CD14-positive monocyte (primary cell): ENCODE data around the gene SLAMF6. TPM values are rescaled to one million over a fixed set of nuclear protein-coding genes. Genes with fewer than 3 reads are reported as not detected.

Experiments
- DNase-seq, 3 donors: peaks; one replicate each; pipeline ENCODE4 v3.0.0-alpha.2; 2011 to 2022
- H2AFZ ChIP-seq: 2 replicates; pipeline ENCODE4 v1.6.0; 2012; ENCODE audit warnings: mild to moderate bottlenecking, low read depth, low read length, inconsistent platforms; ENCODE audit not compliant: insufficient read depth, poor library complexity, severe bottlenecking
- H3K27ac ChIP-seq, 2 donors: 1 replicate in 1 of 2; 2 replicates in 1 of 2; pipeline ENCODE4 v1.5.1; 2012 to 2013; ENCODE audit warnings: low read length in 2 of 2, control low read depth in 1 of 2, inconsistent platforms in 1 of 2, low read depth in 1 of 2, mild to moderate bottlenecking in 1 of 2
- H3K27me3 ChIP-seq, 2 donors: one replicate each; pipeline versions ENCODE4 v1.6.0 to v1.6.1; 2011 to 2013; ENCODE audit warnings: low read length in 2 of 2; ENCODE audit not compliant: control insufficient read depth in 2 of 2, insufficient read depth in 2 of 2
- H3K36me3 ChIP-seq, 2 donors: replicated peaks in 1 of 2; 1 replicate in 1 of 2; 2 replicates in 1 of 2; pipeline versions ENCODE4 v1.5.1 to v1.6.1; 2012 to 2013; ENCODE audit warnings: low read length in 2 of 2, control low read depth in 1 of 2, inconsistent platforms in 1 of 2, mild to moderate bottlenecking in 1 of 2; ENCODE audit not compliant: insufficient read depth in 2 of 2, control insufficient read depth in 1 of 2
- H3K4me1 ChIP-seq, 2 donors: 1 replicate in 1 of 2; 2 replicates in 1 of 2; pipeline versions ENCODE4 v1.5.1 to v1.6.1; 2012 to 2013; ENCODE audit warnings: low read length in 2 of 2, control low read depth in 1 of 2, inconsistent platforms in 1 of 2, mild to moderate bottlenecking in 1 of 2, moderate library complexity in 1 of 2; ENCODE audit not compliant: insufficient read depth in 2 of 2, control insufficient read depth in 1 of 2
- H3K4me2 ChIP-seq: replicated peaks from 2 replicates; pipeline ENCODE3; 2012; ENCODE audit warnings: low read length, moderate library complexity, mild to moderate bottlenecking; ENCODE audit not compliant: poor library complexity, severe bottlenecking; ENCODE audit errors: extremely low read depth
- H3K4me3 ChIP-seq, 3 experiments: fragments of 200-600 bp in 1 of 3; sonication (generic) in 1 of 3; replicated peaks in 1 of 3; 1 replicate in 2 of 3; 2 replicates in 1 of 3; pipeline ENCODE4 v1.5.1; 2011 to 2013; ENCODE audit warnings: low read length in 3 of 3, mild to moderate bottlenecking in 3 of 3, control low read depth in 2 of 3, low read depth in 2 of 3, inconsistent platforms in 1 of 3, moderate library complexity in 1 of 3
- H3K79me2 ChIP-seq: 2 replicates; pipeline ENCODE4 v1.6.0; 2012; ENCODE audit warnings: mild to moderate bottlenecking, control low read depth, inconsistent platforms, low read length, moderate library complexity; ENCODE audit not compliant: insufficient read depth
- H3K9ac ChIP-seq: 2 replicates; pipeline ENCODE4 v1.6.0; 2017; ENCODE audit warnings: low read length, mild to moderate bottlenecking; ENCODE audit not compliant: insufficient read depth, poor library complexity, severe bottlenecking
- H3K9me3 ChIP-seq, 2 donors: replicated peaks in 1 of 2; 1 replicate in 1 of 2; 2 replicates in 1 of 2; pipeline versions ENCODE4 v1.5.1 to v1.6.1; 2012 to 2013; ENCODE audit warnings: low read length in 2 of 2, control low read depth in 1 of 2; ENCODE audit not compliant: control insufficient read depth in 1 of 2, insufficient read depth in 1 of 2
- H4K20me1 ChIP-seq: 2 replicates; pipeline ENCODE4 v1.6.0; 2012; ENCODE audit warnings: mild to moderate bottlenecking, low read length, control low read depth, moderate library complexity; ENCODE audit not compliant: insufficient read depth
- H3K27ac Mint-ChIP-seq, 7 donors: one replicate each; pipeline ENCODE4 v1.8.0; 2020; ENCODE audit warnings: mild to moderate bottlenecking in 7 of 7, mixed read lengths in 7 of 7, moderate library complexity in 6 of 7, inconsistent platforms in 2 of 7
- H3K27me3 Mint-ChIP-seq, 3 donors: one replicate each; pipeline ENCODE4 v1.8.0; 2021 to 2022; ENCODE audit warnings: low read depth in 3 of 3, mild to moderate bottlenecking in 3 of 3, mixed read lengths in 3 of 3, moderate library complexity in 3 of 3, inconsistent platforms in 1 of 3
- H3K36me3 Mint-ChIP-seq, 2 donors: one replicate each; pipeline ENCODE4 v1.8.0; 2020; ENCODE audit warnings: mixed read lengths in 2 of 2, inconsistent platforms in 1 of 2, mild to moderate bottlenecking in 1 of 2
- H3K4me1 Mint-ChIP-seq: one replicate; pipeline ENCODE4 v1.8.0; 2020; ENCODE audit warnings: mild to moderate bottlenecking, mixed read lengths
- H3K4me3 Mint-ChIP-seq, 2 donors: one replicate each; pipeline ENCODE4 v1.8.0; 2020; ENCODE audit warnings: mild to moderate bottlenecking in 2 of 2, mixed read lengths in 2 of 2, moderate library complexity in 1 of 2
- H3K9me3 Mint-ChIP-seq, 7 donors: one replicate each; pipeline ENCODE4 v1.8.0; 2020 to 2022; ENCODE audit warnings: mixed read lengths in 7 of 7, mild to moderate bottlenecking in 6 of 7, moderate library complexity in 6 of 7, inconsistent platforms in 2 of 7
- CTCF ChIP-seq: fragments of 200-600 bp; IDR thresholded peaks from one replicate; pipeline ENCODE4 v1.8.0; 2022; ENCODE audit warnings: antibody characterized with exemption, mild to moderate bottlenecking
- WGBS: methylation state at CpG from one replicate; pipeline ENCODE4 v1.1.5; 2013; ENCODE audit warnings: missing lambda C conversion rate; ENCODE audit not compliant: insufficient coverage; 5-methylcytosine and 5-hydroxymethylcytosine counted together
- intact Hi-C, 2 donors: fragments of 100-400 bp; cut with micrococcal nuclease; formaldehyde crosslinking; loops; one replicate each; pipeline versions ENCODE4 v1.15.0 to v1.15.1; 2023
- polyA plus RNA-seq, 3 donors: library from polyadenylated mRNA; depleted of rRNA in 1 of 3; unstranded in 2 of 3; stranded (reverse) in 1 of 3; fragments of 300-500 nt in 2 of 3; fragments of >200 nt in 1 of 3; fragmentation: Illumina TruSeq in 2 of 3; gene quantifications; 1 replicate in 2 of 3; 2 replicates in 1 of 3; pipeline ENCODE4 v1.2.3, GENCODE V29; 2012 to 2021

SLAMF6 gene
- polyA plus RNA-seq, 3 donors: 0.32 to 0.72 (median 0.50) TPM

GRCh38 chr1:160438317-160438918 lies 84.6 kb downstream of the SLAMF6 start:
- Histone ChIP-seq H3K9me3 (no peaks in the 10 kb centered on the region), H2AFZ (peak overlapping the region; percentile 80), H3K9ac (peak overlapping the region; percentile 40), H3K4me1 (peaks cover 0 to 10% of the 10 kb centered on the region in 2 donors), H3K27ac (peak overlapping the region in 1 of 2 donors; percentile 28), H3K4me3 (peak overlapping the region in 1 of 3 experiments; percentile 59), H3K36me3 (no peaks in the 10 kb centered on the region), H3K79me2 (no peaks in the 10 kb centered on the region), H4K20me1 (no peaks in the 10 kb centered on the region), H3K27me3 (no peaks in the 10 kb centered on the region), H3K4me2 (peak overlapping the region; percentile 67)
- intact Hi-C loops: no loop called here
- H3K36me3 Mint-ChIP-seq: no peaks in the 10 kb centered on the region
- peak overlapping the region in 1 of 7 donors; percentile 83 for H3K27ac Mint-ChIP-seq
- H3K9me3 Mint-ChIP-seq: peaks cover 0 to 3% (median 0%) of the 10 kb centered on the region in 7 donors
- H3K4me1 Mint-ChIP-seq: peaks cover 6% of the 10 kb centered on the region
- H3K27me3 Mint-ChIP-seq: peaks cover 0 to 4% (median 2%) of the 10 kb centered on the region in 3 donors
- H3K4me3 Mint-ChIP-seq: peak overlapping the region in 1 of 2 donors; percentile 75
- no peak for DNase-seq
- no peak for TF ChIP-seq CTCF
- no CpG with 5 or more reads among the region's 4 CpGs for WGBS

GRCh38 chr1:160437432-160438316 lies 85.4 kb downstream of the SLAMF6 start:
- H3K4me1 Mint-ChIP-seq: peaks cover 11% of the 10 kb centered on the region
- no peaks in the 10 kb centered on the region for H3K27me3 ChIP-seq
- H3K9me3 Mint-ChIP-seq: peaks cover 0 to 3% (median 0%) of the 10 kb centered on the region in 7 donors
- H3K36me3 Mint-ChIP-seq: no peaks in the 10 kb centered on the region
- no peaks in the 10 kb centered on the region for H4K20me1 ChIP-seq
- peak overlapping the region; percentile 40 for H3K9ac ChIP-seq
- peak overlapping the region; percentile 80 for H2AFZ ChIP-seq
- H3K27ac Mint-ChIP-seq: peak overlapping the region in 1 of 7 donors; percentile 83
- peak overlapping the region; percentile 67 for H3K4me2 ChIP-seq
- TF ChIP-seq CTCF: no peak
- DNase-seq: peak in 1 of 3 donors; percentile 1
- no CpG with 5 or more reads among the region's 4 CpGs for WGBS
- H3K36me3 ChIP-seq: no peaks in the 10 kb centered on the region
- H3K4me3 ChIP-seq: peak overlapping the region in 2 of 3 experiments; percentile 16 to 59
- H3K27ac ChIP-seq: peak overlapping the region in 1 of 2 donors; percentile 28
- peak overlapping the region; percentile 17 to 75 for H3K4me3 Mint-ChIP-seq
- no peaks in the 10 kb centered on the region for H3K9me3 ChIP-seq
- H3K4me1 ChIP-seq: peaks cover under 1 to 13% of the 10 kb centered on the region in 2 donors
- H3K79me2 ChIP-seq: no peaks in the 10 kb centered on the region
- intact Hi-C loops: no loop called here
- peaks cover 0 to 4% (median under 1%) of the 10 kb centered on the region in 3 donors for H3K27me3 Mint-ChIP-seq
